HEK293 (cell line): ENCODE data around the gene TMEM273.

Source experiments
- CTCF ChIA-PET: fragments of 350-600 bp; formaldehyde crosslinking; extraction: SDS; loops from one replicate; lab custom pipeline; 2021; ENCODE audit warnings: antibody characterized with exemption; lab: Yijun Ruan, JAX
- POLR2A ChIA-PET: fragments of 300-600 bp; formaldehyde crosslinking; extraction: SDS; loops from one replicate; lab custom pipeline; 2020; ENCODE audit warnings: antibody characterized with exemption, inconsistent platforms; lab: Yijun Ruan, JAX
- H3K27ac ChIP-seq: fragments of 200-500 bp; sonication (Bioruptor generic); 2 replicates; pipeline ENCODE4 v1.5.1; 2014; ENCODE audit warnings: low read depth, low read length, control low read depth, inconsistent platforms; ENCODE audit errors: extremely low read depth
- H3K36me3 ChIP-seq, 2 experiments: fragments of 200-500 bp in 1 of 2; sonication (Bioruptor generic) in 1 of 2; 1 replicate in 1 of 2; 2 replicates in 1 of 2; pipeline ENCODE4 v1.5.1; 2014 to 2017; ENCODE audit warnings: inconsistent platforms in 2 of 2, low read length in 2 of 2; ENCODE audit not compliant: control insufficient read depth in 2 of 2, insufficient read depth in 1 of 2
- H3K4me1 ChIP-seq: fragments of 200-500 bp; sonication (Bioruptor generic); 2 replicates; pipeline ENCODE4 v1.5.1; 2014; ENCODE audit warnings: mild to moderate bottlenecking, low read length, inconsistent platforms; ENCODE audit not compliant: control insufficient read depth, insufficient read depth
- H3K4me3 ChIP-seq: 2 replicates; pipeline ENCODE4 v1.5.1; 2011; ENCODE audit warnings: low read depth, mild to moderate bottlenecking, control low read depth, low read length, moderate library complexity
- H3K9me3 ChIP-seq: fragments of 200-500 bp; sonication (Bioruptor generic); 2 replicates; pipeline ENCODE4 v1.5.1; 2014; ENCODE audit warnings: low read depth, low read length, inconsistent platforms; ENCODE audit not compliant: control insufficient read depth, insufficient read depth
- BCL6B ChIP-seq: fragments of 450-650 bp; formaldehyde crosslinking; IDR thresholded peaks from 2 replicates; pipeline ENCODE4 v1.5.1; 2017; ENCODE audit warnings: missing biosample characterization, missing genetic modification characterization
- FEZF1 ChIP-seq: fragments of 450-650 bp; formaldehyde crosslinking; IDR thresholded peaks from 2 replicates; pipeline ENCODE4 v1.5.1; 2016; ENCODE audit warnings: missing biosample characterization, missing genetic modification characterization
- GLI2 ChIP-seq: fragments of 450-650 bp; formaldehyde crosslinking; IDR thresholded peaks from 2 replicates; pipeline ENCODE4; 2017; ENCODE audit warnings: missing biosample characterization, missing genetic modification characterization, low read depth, borderline replicate concordance
- GLIS1 ChIP-seq: fragments of 450-650 bp; formaldehyde crosslinking; IDR thresholded peaks from 2 replicates; pipeline ENCODE4 v1.5.1; 2016; ENCODE audit warnings: missing biosample characterization, missing genetic modification characterization
- HOXC10 ChIP-seq: sonication (generic); formaldehyde crosslinking; IDR thresholded peaks from 2 replicates; pipeline ENCODE4 v1.8.1; 2023; ENCODE audit warnings: mild to moderate bottlenecking, missing genetic modification reagents
- KLF10 ChIP-seq: fragments of 450-650 bp; IDR thresholded peaks from 2 replicates; pipeline ENCODE4 v1.5.1; 2018; ENCODE audit warnings: missing biosample characterization, mild to moderate bottlenecking, missing genetic modification characterization
- KLF16 ChIP-seq: fragments of 450-650 bp; formaldehyde crosslinking; IDR thresholded peaks from 2 replicates; pipeline ENCODE4 v1.5.1; 2017; ENCODE audit warnings: missing biosample characterization, missing genetic modification characterization
- MEIS1 ChIP-seq: sonication (generic); formaldehyde crosslinking; IDR thresholded peaks from 2 replicates; pipeline ENCODE4 v1.8.1; 2022; ENCODE audit warnings: missing genetic modification reagents, mild to moderate bottlenecking, borderline replicate concordance
- MZF1 ChIP-seq: fragments of 450-650 bp; formaldehyde crosslinking; IDR thresholded peaks from 2 replicates; pipeline ENCODE4 v1.5.1; 2017; ENCODE audit warnings: missing biosample characterization, missing genetic modification characterization, borderline replicate concordance
- OSR2 ChIP-seq: fragments of 450-650 bp; formaldehyde crosslinking; IDR thresholded peaks from 2 replicates; pipeline ENCODE4 v1.5.1; 2016; ENCODE audit warnings: missing biosample characterization, missing genetic modification characterization
- SALL2 ChIP-seq: fragments of 450-650 bp; formaldehyde crosslinking; IDR thresholded peaks from 2 replicates; pipeline ENCODE4 v1.5.0; 2017; ENCODE audit warnings: missing biosample characterization, mild to moderate bottlenecking, missing genetic modification characterization, borderline replicate concordance
- SETDB1 ChIP-seq: IDR thresholded peaks from one replicate; pipeline ENCODE4 v1.6.1; 2017; ENCODE audit warnings: mild to moderate bottlenecking, low read length, moderate library complexity, mixed read lengths; ENCODE audit not compliant: insufficient read length
- ZEB2 ChIP-seq: fragments of 450-650 bp; formaldehyde crosslinking; IDR thresholded peaks from 2 replicates; pipeline ENCODE4 v1.5.1; 2016; ENCODE audit warnings: missing biosample characterization, missing genetic modification characterization
- ZNF132 ChIP-seq: fragments of 450-650 bp; formaldehyde crosslinking; IDR thresholded peaks from 2 replicates; pipeline ENCODE4 v1.5.1; 2017; ENCODE audit warnings: missing biosample characterization, missing genetic modification characterization, borderline replicate concordance
- ZNF138 ChIP-seq: fragments of 450-650 bp; formaldehyde crosslinking; IDR thresholded peaks from 2 replicates; pipeline ENCODE4 v1.5.1; 2016; ENCODE audit warnings: missing biosample characterization, missing genetic modification characterization, borderline replicate concordance
- ZNF184 ChIP-seq: fragments of 450-650 bp; IDR thresholded peaks from 2 replicates; pipeline ENCODE4 v1.5.1; 2018; ENCODE audit warnings: missing biosample characterization, mild to moderate bottlenecking, missing genetic modification characterization
- ZNF23 ChIP-seq: fragments of 450-650 bp; formaldehyde crosslinking; IDR thresholded peaks from 2 replicates; pipeline ENCODE4 v1.5.1; 2016; ENCODE audit warnings: missing biosample characterization, missing genetic modification characterization, borderline replicate concordance
- ZNF24 ChIP-seq: fragments of 450-650 bp; formaldehyde crosslinking; IDR thresholded peaks from 2 replicates; pipeline ENCODE4 v1.5.1; 2016; ENCODE audit warnings: missing biosample characterization, missing genetic modification characterization
- ZNF354C ChIP-seq: fragments of 450-650 bp; formaldehyde crosslinking; IDR thresholded peaks from 2 replicates; pipeline ENCODE4 v1.5.1; 2016; ENCODE audit warnings: missing biosample characterization, missing genetic modification characterization, low read depth, borderline replicate concordance
- ZNF366 ChIP-seq: fragments of 450-650 bp; formaldehyde crosslinking; conservative IDR thresholded peaks from 2 replicates; pipeline ENCODE4 v1.5.1; 2016; ENCODE audit warnings: missing biosample characterization, missing genetic modification characterization
- ZNF398 ChIP-seq: fragments of 450-650 bp; formaldehyde crosslinking; IDR thresholded peaks from 2 replicates; pipeline ENCODE4 v1.5.1; 2017; ENCODE audit warnings: missing biosample characterization, missing genetic modification characterization
- ZNF513 ChIP-seq: fragments of 450-650 bp; IDR thresholded peaks from 2 replicates; pipeline ENCODE4 v1.5.1; 2018; ENCODE audit warnings: missing biosample characterization, missing genetic modification characterization
- ZNF514 ChIP-seq: fragments of 450-650 bp; formaldehyde crosslinking; IDR thresholded peaks from 2 replicates; pipeline ENCODE4 v1.5.1; 2016; ENCODE audit warnings: missing biosample characterization, missing genetic modification characterization
- ZNF530 ChIP-seq: fragments of 450-650 bp; formaldehyde crosslinking; IDR thresholded peaks from 2 replicates; pipeline ENCODE4 v1.5.1; 2016; ENCODE audit warnings: low read depth, missing biosample characterization, missing genetic modification characterization
- ZNF629 ChIP-seq: fragments of 450-650 bp; formaldehyde crosslinking; IDR thresholded peaks from 2 replicates; pipeline ENCODE4 v1.5.1; 2017; ENCODE audit warnings: missing biosample characterization, missing genetic modification characterization
- ZNF768 ChIP-seq: fragments of 450-650 bp; formaldehyde crosslinking; IDR thresholded peaks from 2 replicates; pipeline ENCODE4 v1.5.1; 2018; ENCODE audit warnings: missing biosample characterization, mild to moderate bottlenecking, missing genetic modification characterization
- ZSCAN16 ChIP-seq: fragments of 450-650 bp; formaldehyde crosslinking; IDR thresholded peaks from 2 replicates; pipeline ENCODE4 v1.5.1; 2016; ENCODE audit warnings: missing biosample characterization, missing genetic modification characterization

TMEM273 gene

GRCh38 chr10:49182776-49183175 is 5.4 kb downstream of the TMEM273 start:
- ChIA-PET CTCF (no interaction called here), POLR2A (no interaction called here)
- no peak for TF ChIP-seq OSR2 (tag by site-specific recombination)
- TF ChIP-seq GLI2 (tag by site-specific recombination), result no peak
- no peak for TF ChIP-seq ZNF768 (tag by site-specific recombination)
- TF ChIP-seq GLIS1 (tag by site-specific recombination), result no peak
- no peak for TF ChIP-seq SALL2 (tag by site-specific recombination)
- no peak for TF ChIP-seq ZNF132 (tag by site-specific recombination)
- no peak for TF ChIP-seq ZEB2 (tag by site-specific recombination)
- TF ChIP-seq ZNF514 (tag by site-specific recombination), result no peak
- TF ChIP-seq ZSCAN16 (tag by site-specific recombination), result no peak
- TF ChIP-seq ZNF530 (tag by site-specific recombination), result no peak
- no peak for TF ChIP-seq ZNF184 (tag by site-specific recombination)
- TF ChIP-seq MEIS1 (CRISPR knock-in tag), result no peak
- no peak for TF ChIP-seq ZNF23
- no peak for TF ChIP-seq ZNF513 (tag by site-specific recombination)
- TF ChIP-seq SETDB1, result no peak
- TF ChIP-seq ZNF24 (tag by site-specific recombination), result no peak
- no peak for TF ChIP-seq ZNF366 (tag by site-specific recombination)
- H3K27ac ChIP-seq, result no peak overlapping the region
- H3K4me1 ChIP-seq, result no peaks in the 10 kb centered on the region
- no peaks in the 10 kb centered on the region for H3K36me3 ChIP-seq
- H3K4me3 ChIP-seq, result no peak overlapping the region
- H3K9me3 ChIP-seq, result no peaks in the 10 kb centered on the region

GRCh38 chr10:49180444-49180860 is 7.7 kb downstream of the TMEM273 start:
- TF ChIP-seq ZNF354C (no peak), SALL2 (tag by site-specific recombination) (no peak)
- TF ChIP-seq, all 188 proteins: peak for 0
- ChIA-PET CTCF (interaction anchor here (0.7 kb wide), 1 partner anchor 16 kb away, joined by 3 read pairs; no protein-coding TSS in a partner anchor), POLR2A (no interaction called here)
- H3K27ac ChIP-seq, result no peak overlapping the region
- no peaks in the 10 kb centered on the region for H3K4me1 ChIP-seq
- H3K4me3 ChIP-seq, result no peak overlapping the region
- H3K36me3 ChIP-seq, result no peaks in the 10 kb centered on the region
- H3K9me3 ChIP-seq, result no peaks in the 10 kb centered on the region

- H3K4me3 ChIP-seq, result no peak overlapping the region
- no peaks in the 10 kb centered on the region for H3K36me3 ChIP-seq
- ChIA-PET POLR2A (no interaction called here), CTCF (interaction anchor here (0.7 kb wide), 1 partner anchor 16 kb away, joined by 3 read pairs; no protein-coding TSS in a partner anchor)
- no peaks in the 10 kb centered on the region for H3K4me1 ChIP-seq
- H3K9me3 ChIP-seq, result no peaks in the 10 kb centered on the region
- no peak overlapping the region for H3K27ac ChIP-seq
- no peak for TF ChIP-seq OSR2 (tag by site-specific recombination)
- TF ChIP-seq BCL6B, result no peak
- no peak for TF ChIP-seq FEZF1 (tag by site-specific recombination)
- TF ChIP-seq KLF16 (tag by site-specific recombination), result no peak
- TF ChIP-seq MZF1 (tag by site-specific recombination), result no peak
- no peak for TF ChIP-seq KLF10 (tag by site-specific recombination)
- TF ChIP-seq ZNF138 (tag by site-specific recombination), result no peak
- TF ChIP-seq ZNF398 (tag by site-specific recombination), result no peak
- TF ChIP-seq HOXC10 (CRISPR knock-in tag), result no peak
- TF ChIP-seq ZNF629 (tag by site-specific recombination), result no peak
These were observed 8.3 kb downstream of the TMEM273 start for GRCh38 chr10:49179699-49180443.
